ENCODE measurements around the gene CABLES1. TPM values are rescaled to one million over a fixed set of nuclear protein-coding genes. Genes with fewer than 3 reads are reported as not detected.
"Not testable (repeated sequence)": the region's sequence is repeated elsewhere in the genome, so short reads cannot be mapped to it uniquely, and the experiment has no call there.

Gene CABLES1
- total RNA-seq, 1 donor from 2014 or later = 7.7 TPM

GRCh38 chr18:23141104-23141999 is 6.1 kb downstream of the CABLES1 start:
- peak; percentile 36 for DNase-seq (ENCODE audit: low read depth)

GRCh38 chr18:23142251-23142929 is 7.1 kb downstream of the CABLES1 start:
- peak; percentile 31 for DNase-seq (ENCODE audit: low read depth)

- peak; percentile 79 for DNase-seq (ENCODE audit: low read depth)
Observed at GRCh38 chr18:23143016-23143814, 7.9 kb downstream of the CABLES1 start.

- DNase-seq (ENCODE audit: low read depth) = no peak
Observed at GRCh38 chr18:23143815-23144261, 8.6 kb downstream of the CABLES1 start.

- DNase-seq (ENCODE audit: low read depth) = no peak
Observed at GRCh38 chr18:23144640-23145039, 9.4 kb downstream of the CABLES1 start.

GRCh38 chr18:23145621-23146020 is 10.3 kb downstream of the CABLES1 start:
- DNase-seq (ENCODE audit: low read depth) = no peak

GRCh38 chr18:23146861-23147469 is 11.7 kb downstream of the CABLES1 start:
- no peak for DNase-seq (ENCODE audit: low read depth)

GRCh38 chr18:23148382-23148781 is 13.1 kb downstream of the CABLES1 start:
- no peak for DNase-seq (ENCODE audit: low read depth)

GRCh38 chr18:23149570-23149969 is 14.3 kb downstream of the CABLES1 start:
- DNase-seq (ENCODE audit: low read depth) = no peak

- DNase-seq (ENCODE audit: low read depth) = no peak
Observed at GRCh38 chr18:23151414-23152099, 16.3 kb downstream of the CABLES1 start.

- DNase-seq (ENCODE audit: low read depth) = no peak
Observed at GRCh38 chr18:23154030-23154429, 18.7 kb downstream of the CABLES1 start.

GRCh38 chr18:23154823-23155500 is 19.7 kb downstream of the CABLES1 start:
- DNase-seq (ENCODE audit: low read depth) = no peak

- peak; percentile 63 for DNase-seq (ENCODE audit: low read depth)
Observed at GRCh38 chr18:23155537-23155936, 20.3 kb downstream of the CABLES1 start.

- no peak for DNase-seq (ENCODE audit: low read depth)
Observed at GRCh38 chr18:23156134-23156533, 20.8 kb downstream of the CABLES1 start.

- no peak for DNase-seq (ENCODE audit: low read depth)
Observed at GRCh38 chr18:23158058-23158457, 22.8 kb downstream of the CABLES1 start.

GRCh38 chr18:23158884-23159283 is 23.6 kb downstream of the CABLES1 start:
- DNase-seq (ENCODE audit: low read depth) = not testable (repeated sequence)

GRCh38 chr18:23159344-23159743 is 24.1 kb downstream of the CABLES1 start:
- peak; percentile 65 for DNase-seq (ENCODE audit: low read depth)

- DNase-seq (ENCODE audit: low read depth) = no peak
Observed at GRCh38 chr18:23162473-23162872, 27.2 kb downstream of the CABLES1 start.

GRCh38 chr18:23163786-23164533 is 28.7 kb downstream of the CABLES1 start:
- no peak for DNase-seq (ENCODE audit: low read depth)

All from renal cortical epithelial cell (primary cell).